Muscle layer of colon (tissue), 2 donors: ENCODE data around the gene GTF2B.
"Not testable (repeated sequence)": the region's sequence is repeated elsewhere in the genome, so short reads cannot be mapped to it uniquely, and the experiment has no call there.

ENCODE experiments used
- H3K27ac ChIP-seq: one replicate; pipeline ENCODE4 v1.7.0; 2013; ENCODE audit warnings: low read depth, mild to moderate bottlenecking, low read length, moderate library complexity
- H3K27me3 ChIP-seq, 2 donors: one replicate each; pipeline ENCODE4 v1.7.0; 2013; ENCODE audit warnings: low read length in 2 of 2, mild to moderate bottlenecking in 2 of 2; ENCODE audit not compliant: insufficient read depth in 2 of 2, control insufficient read depth in 1 of 2
- H3K36me3 ChIP-seq: one replicate; pipeline ENCODE4 v1.7.0; 2013; ENCODE audit warnings: mild to moderate bottlenecking, low read length; ENCODE audit not compliant: insufficient read depth
- H3K4me1 ChIP-seq: one replicate; pipeline ENCODE4 v1.7.0; 2013; ENCODE audit warnings: mild to moderate bottlenecking, low read length; ENCODE audit not compliant: insufficient read depth
- H3K4me3 ChIP-seq, 2 donors: one replicate each; pipeline ENCODE4 v1.7.0; 2013; ENCODE audit warnings: low read length in 2 of 2, low read depth in 1 of 2, mild to moderate bottlenecking in 1 of 2, moderate library complexity in 1 of 2
- H3K9ac ChIP-seq: one replicate; pipeline ENCODE4 v1.7.0; 2013; ENCODE audit warnings: low read length
- H3K9me3 ChIP-seq: one replicate; pipeline ENCODE4 v1.7.0; 2013; ENCODE audit warnings: mild to moderate bottlenecking, low read length
- donor health status: abdominal sarcoma.
- donor health status: Adenocarcinoma of cecum.

Gene GTF2B

GRCh38 chr1:88911800-88912199 is 20.4 kb upstream of the GTF2B start:
- H3K4me3 ChIP-seq, H3K36me3 ChIP-seq: not testable (repeated sequence)

GRCh38 chr1:88911161-88911560 is 19.8 kb upstream of the GTF2B start:
- H3K27me3 ChIP-seq = no peaks in the 10 kb centered on the region
- no peak overlapping the region for H3K4me3 ChIP-seq
- no peak overlapping the region for H3K9ac ChIP-seq
- H3K27ac ChIP-seq = no peak overlapping the region
- no peaks in the 10 kb centered on the region for H3K36me3 ChIP-seq
- H3K4me1 ChIP-seq = no peaks in the 10 kb centered on the region
- H3K9me3 ChIP-seq = no peaks in the 10 kb centered on the region

More at GRCh38 chr1:88911800-88912199, 20.4 kb upstream of the GTF2B start:
- not testable (repeated sequence) for H3K27ac ChIP-seq, H3K9ac ChIP-seq, H3K9me3 ChIP-seq, H3K4me1 ChIP-seq, H3K27me3 ChIP-seq

- no peaks in the 10 kb centered on the region for H3K36me3 ChIP-seq
- no peak overlapping the region for H3K4me3 ChIP-seq
- no peaks in the 10 kb centered on the region for H3K27me3 ChIP-seq
- no peaks in the 10 kb centered on the region for H3K9me3 ChIP-seq
- H3K9ac ChIP-seq = no peak overlapping the region
- no peaks in the 10 kb centered on the region for H3K4me1 ChIP-seq
- H3K27ac ChIP-seq = no peak overlapping the region
These were observed 19.0 kb upstream of the GTF2B start for GRCh38 chr1:88910401-88910800.

- Histone ChIP-seq H3K27ac (no peak overlapping the region), H3K4me1 (no peaks in the 10 kb centered on the region), H3K36me3 (no peaks in the 10 kb centered on the region)
These were observed 9.5 kb upstream of the GTF2B start for GRCh38 chr1:88900883-88901282.

GRCh38 chr1:88897070-88897730 is 5.8 kb upstream of the GTF2B start:
- no peaks in the 10 kb centered on the region for H3K9me3 ChIP-seq
- H3K4me3 ChIP-seq = no peak overlapping the region
- H3K27me3 ChIP-seq = no peaks in the 10 kb centered on the region
- H3K27ac ChIP-seq = no peak overlapping the region
- H3K9ac ChIP-seq = no peak overlapping the region
- no peaks in the 10 kb centered on the region for H3K4me1 ChIP-seq
- H3K36me3 ChIP-seq = no peaks in the 10 kb centered on the region

More at GRCh38 chr1:88900883-88901282, 9.5 kb upstream of the GTF2B start:
- no peaks in the 10 kb centered on the region for H3K27me3 ChIP-seq
- H3K9me3 ChIP-seq = no peaks in the 10 kb centered on the region
- H3K9ac ChIP-seq = no peak overlapping the region
- H3K4me3 ChIP-seq = no peak overlapping the region

- H3K36me3 ChIP-seq = no peaks in the 10 kb centered on the region
- H3K9me3 ChIP-seq = no peaks in the 10 kb centered on the region
- no peak overlapping the region for H3K9ac ChIP-seq
- H3K27ac ChIP-seq = no peak overlapping the region
- no peaks in the 10 kb centered on the region for H3K27me3 ChIP-seq
- peak overlapping the region in 1 of 2 donors; percentile 92 for H3K4me3 ChIP-seq
- peaks cover 20% of the 10 kb centered on the region for H3K4me1 ChIP-seq
These were observed 1.1 kb upstream of the GTF2B start for GRCh38 chr1:88892357-88892877.

- Histone ChIP-seq H3K27ac (no peak overlapping the region), H3K4me1 (peaks cover 20% of the 10 kb centered on the region), H3K9me3 (no peaks in the 10 kb centered on the region), H3K9ac (peak overlapping the region; percentile 83), H3K36me3 (no peaks in the 10 kb centered on the region), H3K27me3 (no peaks in the 10 kb centered on the region), H3K4me3 (peak overlapping the region in 1 of 2 donors; percentile 92)
These were observed 579 bp upstream of the GTF2B start for GRCh38 chr1:88891951-88892340.

- Histone ChIP-seq H3K27me3 (no peaks in the 10 kb centered on the region), H3K27ac (peak overlapping the region; percentile 92), H3K4me3 (peak overlapping the region; percentile 69 to 92), H3K9me3 (no peaks in the 10 kb centered on the region), H3K4me1 (peaks cover 20% of the 10 kb centered on the region), H3K9ac (peak overlapping the region; percentile 83), H3K36me3 (peaks cover 4% of the 10 kb centered on the region)
These were observed 513 bp downstream of the GTF2B start for GRCh38 chr1:88890791-88891317.

- Histone ChIP-seq H3K27me3 (no peaks in the 10 kb centered on the region), H3K4me3 (peak overlapping the region; percentile 69 to 92), H3K4me1 (peaks cover 20% of the 10 kb centered on the region), H3K9ac (peak overlapping the region; percentile 83), H3K9me3 (no peaks in the 10 kb centered on the region), H3K27ac (peak overlapping the region; percentile 92), H3K36me3 (peaks cover 6% of the 10 kb centered on the region)
These were observed 1.2 kb downstream of the GTF2B start for GRCh38 chr1:88890131-88890530.

GRCh38 chr1:88888750-88889149 is 2.6 kb downstream of the GTF2B start:
- no peak overlapping the region for H3K4me3 ChIP-seq
- no peaks in the 10 kb centered on the region for H3K9me3 ChIP-seq
- no peaks in the 10 kb centered on the region for H3K27me3 ChIP-seq
- H3K27ac ChIP-seq = no peak overlapping the region
- H3K36me3 ChIP-seq = peaks cover 12% of the 10 kb centered on the region
- peaks cover 20% of the 10 kb centered on the region for H3K4me1 ChIP-seq
- H3K9ac ChIP-seq = no peak overlapping the region

- H3K4me1 ChIP-seq = peaks cover 26% of the 10 kb centered on the region
- H3K9me3 ChIP-seq = no peaks in the 10 kb centered on the region
- H3K36me3 ChIP-seq = peaks cover 18% of the 10 kb centered on the region
- no peak overlapping the region for H3K27ac ChIP-seq
- H3K27me3 ChIP-seq = no peaks in the 10 kb centered on the region
- H3K4me3 ChIP-seq = no peak overlapping the region
- H3K9ac ChIP-seq = no peak overlapping the region
These were observed 5.4 kb downstream of the GTF2B start for GRCh38 chr1:88885933-88886332.

- H3K4me3 ChIP-seq = no peak overlapping the region
- H3K4me1 ChIP-seq = peaks cover 5% of the 10 kb centered on the region
- no peak overlapping the region for H3K9ac ChIP-seq
- H3K9me3 ChIP-seq = no peaks in the 10 kb centered on the region
- no peaks in the 10 kb centered on the region for H3K27me3 ChIP-seq
- no peak overlapping the region for H3K27ac ChIP-seq
- peaks cover 26% of the 10 kb centered on the region for H3K36me3 ChIP-seq
These were observed 8.2 kb downstream of the GTF2B start for GRCh38 chr1:88883156-88883555.
